Fibroblast of skin of back (primary cell): Measurements from ENCODE around the gene NKTR.
A peak's percentile ranks its signal among the peaks of the same experiment; 100 is the strongest.

Source experiments
- DNase-seq: peaks from one replicate; pipeline ENCODE4 v3.0.0-alpha.2; 2013

NKTR gene

GRCh38 chr3:42651248-42652091 lies 51.0 kb downstream of the NKTR start:
- DNase-seq: peak; percentile 85

- no peak for DNase-seq
Measured at GRCh38 chr3:42652251-42652610, 51.7 kb downstream of the NKTR start.

GRCh38 chr3:42652611-42653302 lies 52.3 kb downstream of the NKTR start:
- DNase-seq: peak; percentile 84

- DNase-seq: no peak
Measured at GRCh38 chr3:42653303-42653559, 52.7 kb downstream of the NKTR start.

GRCh38 chr3:42653560-42654330 lies 53.3 kb downstream of the NKTR start, which contains the start of gene ZBTB47:
Gene ZBTB47 (plus strand): TSS chr3:42653697. CDS start chr3:42658356, 4,659 bp downstream.
- peak; percentile 36 for DNase-seq

- peak; percentile 71 for DNase-seq
Measured at GRCh38 chr3:42654331-42655201, 54.1 kb downstream of the NKTR start.

- DNase-seq: no peak
Measured at GRCh38 chr3:42655331-42655888, 54.9 kb downstream of the NKTR start.

GRCh38 chr3:42655980-42656679 lies 55.6 kb downstream of the NKTR start:
- peak; percentile 54 for DNase-seq

GRCh38 chr3:42656680-42657610 lies 56.5 kb downstream of the NKTR start:
- DNase-seq: no peak

- no peak for DNase-seq
Measured at GRCh38 chr3:42657675-42658074, 57.2 kb downstream of the NKTR start.

- no peak for DNase-seq
Measured at GRCh38 chr3:42658091-42658770, 57.7 kb downstream of the NKTR start.

GRCh38 chr3:42658771-42659390 lies 58.4 kb downstream of the NKTR start:
- DNase-seq: no peak

GRCh38 chr3:42659451-42660130 lies 59.1 kb downstream of the NKTR start:
- DNase-seq: no peak

GRCh38 chr3:42660131-42660715 lies 59.7 kb downstream of the NKTR start:
- no peak for DNase-seq

- no peak for DNase-seq
Measured at GRCh38 chr3:42660898-42661297, 60.4 kb downstream of the NKTR start.

- no peak for DNase-seq
Measured at GRCh38 chr3:42661593-42662022, 61.1 kb downstream of the NKTR start.

- no peak for DNase-seq
Measured at GRCh38 chr3:42662037-42662812, 61.7 kb downstream of the NKTR start.
